Measurements from ENCODE around the gene ITPRIP.

DNA sequence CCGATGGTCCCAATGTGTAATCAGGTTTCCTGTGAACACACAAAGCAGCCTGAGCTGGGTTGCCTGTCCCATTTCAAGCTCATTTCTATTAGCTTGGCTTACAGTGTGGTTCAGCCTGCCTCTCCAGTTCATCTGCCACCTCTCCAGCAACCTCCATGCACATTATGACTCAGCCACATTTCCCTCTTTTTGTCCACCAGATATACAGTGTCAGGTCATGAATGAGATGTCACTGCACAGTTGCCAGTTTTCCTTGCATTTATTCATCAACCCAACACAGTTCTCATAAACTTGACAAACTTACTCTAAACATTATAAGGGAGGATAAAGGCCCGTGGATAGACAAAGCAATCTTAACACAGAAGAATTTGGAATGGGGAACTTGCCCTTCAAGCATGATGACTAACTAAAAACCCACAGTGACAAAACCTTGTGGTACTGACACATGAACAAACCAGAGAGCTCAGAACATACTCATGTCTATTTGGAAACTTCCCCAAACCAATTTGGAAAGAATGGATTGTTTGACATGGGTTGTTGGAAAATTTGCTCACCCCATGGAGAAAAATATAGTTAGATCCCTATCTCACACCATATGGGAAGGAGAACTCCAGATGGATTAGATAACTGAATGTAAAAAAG is 12.9 kb upstream of the ITPRIP start:
- no peak for TF ChIP-seq POLR2A (IDR thresholded peaks at IDR 0.05)
- TF ChIP-seq, protein P1, sequence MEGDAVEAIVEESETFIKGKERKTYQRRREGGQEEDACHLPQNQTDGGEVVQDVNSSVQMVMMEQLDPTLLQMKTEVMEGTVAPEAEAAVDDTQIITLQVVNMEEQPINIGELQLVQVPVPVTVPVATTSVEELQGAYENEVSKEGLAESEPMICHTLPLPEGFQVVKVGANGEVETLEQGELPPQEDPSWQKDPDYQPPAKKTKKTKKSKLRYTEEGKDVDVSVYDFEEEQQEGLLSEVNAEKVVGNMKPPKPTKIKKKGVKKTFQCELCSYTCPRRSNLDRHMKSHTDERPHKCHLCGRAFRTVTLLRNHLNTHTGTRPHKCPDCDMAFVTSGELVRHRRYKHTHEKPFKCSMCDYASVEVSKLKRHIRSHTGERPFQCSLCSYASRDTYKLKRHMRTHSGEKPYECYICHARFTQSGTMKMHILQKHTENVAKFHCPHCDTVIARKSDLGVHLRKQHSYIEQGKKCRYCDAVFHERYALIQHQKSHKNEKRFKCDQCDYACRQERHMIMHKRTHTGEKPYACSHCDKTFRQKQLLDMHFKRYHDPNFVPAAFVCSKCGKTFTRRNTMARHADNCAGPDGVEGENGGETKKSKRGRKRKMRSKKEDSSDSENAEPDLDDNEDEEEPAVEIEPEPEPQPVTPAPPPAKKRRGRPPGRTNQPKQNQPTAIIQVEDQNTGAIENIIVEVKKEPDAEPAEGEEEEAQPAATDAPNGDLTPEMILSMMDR (IDR thresholded peaks at IDR 0.05), result no peak
